Measurements from ENCODE around the gene ST3GAL4. TPM values are rescaled to one million over a fixed set of nuclear protein-coding genes. Genes with fewer than 3 reads are reported as not detected.

ST3GAL4 gene
- total RNA-seq, 6 experiments from 2014 or later: 7.0 to 25.6 (median 17.5) TPM

DNA sequence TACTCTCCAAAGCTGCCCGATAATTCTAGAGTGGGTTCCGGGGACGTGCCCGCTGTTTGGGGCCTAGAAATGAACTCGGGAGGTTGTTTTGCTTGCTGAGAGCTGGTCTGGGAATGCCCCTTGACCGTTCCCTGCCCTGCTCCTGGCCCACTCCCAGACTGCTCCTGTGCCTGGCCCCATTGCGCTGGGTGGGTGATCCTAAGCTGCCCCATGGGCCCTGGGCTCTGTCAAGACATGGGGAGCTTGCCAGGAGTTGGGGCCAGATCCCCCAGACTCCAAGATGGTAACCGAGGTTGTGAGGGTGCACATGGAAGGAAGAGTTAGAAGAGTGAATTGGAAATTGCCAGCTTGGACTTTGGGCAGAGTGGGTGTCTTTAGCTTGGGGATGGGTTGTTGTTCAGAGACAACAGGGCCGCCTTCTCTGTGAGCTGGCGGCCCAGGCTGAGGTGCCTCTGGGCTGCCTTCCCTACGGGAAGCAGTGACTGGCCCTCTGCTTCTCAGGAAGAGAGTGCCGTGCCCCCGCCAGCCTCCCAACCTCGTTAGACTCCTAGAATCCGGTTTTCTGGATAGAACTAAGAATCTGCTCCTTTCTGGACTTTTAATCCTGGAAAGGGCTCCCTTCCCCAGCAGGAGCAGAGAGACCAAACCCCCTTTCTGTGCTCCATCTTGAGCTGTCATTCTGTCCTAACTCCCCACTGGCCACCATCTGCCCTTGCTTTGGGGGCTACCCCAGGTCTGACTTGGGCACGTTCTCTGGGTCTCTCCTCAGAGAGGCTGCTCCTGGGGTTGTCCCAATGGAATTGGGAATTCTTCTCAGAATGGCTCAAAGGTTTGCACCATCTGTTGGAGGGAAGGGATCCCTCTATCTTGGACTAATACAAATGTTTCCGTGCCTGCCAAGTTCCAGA is 1.8 kb downstream of the ST3GAL4 start:
- TF ChIP-seq, protein P1, sequence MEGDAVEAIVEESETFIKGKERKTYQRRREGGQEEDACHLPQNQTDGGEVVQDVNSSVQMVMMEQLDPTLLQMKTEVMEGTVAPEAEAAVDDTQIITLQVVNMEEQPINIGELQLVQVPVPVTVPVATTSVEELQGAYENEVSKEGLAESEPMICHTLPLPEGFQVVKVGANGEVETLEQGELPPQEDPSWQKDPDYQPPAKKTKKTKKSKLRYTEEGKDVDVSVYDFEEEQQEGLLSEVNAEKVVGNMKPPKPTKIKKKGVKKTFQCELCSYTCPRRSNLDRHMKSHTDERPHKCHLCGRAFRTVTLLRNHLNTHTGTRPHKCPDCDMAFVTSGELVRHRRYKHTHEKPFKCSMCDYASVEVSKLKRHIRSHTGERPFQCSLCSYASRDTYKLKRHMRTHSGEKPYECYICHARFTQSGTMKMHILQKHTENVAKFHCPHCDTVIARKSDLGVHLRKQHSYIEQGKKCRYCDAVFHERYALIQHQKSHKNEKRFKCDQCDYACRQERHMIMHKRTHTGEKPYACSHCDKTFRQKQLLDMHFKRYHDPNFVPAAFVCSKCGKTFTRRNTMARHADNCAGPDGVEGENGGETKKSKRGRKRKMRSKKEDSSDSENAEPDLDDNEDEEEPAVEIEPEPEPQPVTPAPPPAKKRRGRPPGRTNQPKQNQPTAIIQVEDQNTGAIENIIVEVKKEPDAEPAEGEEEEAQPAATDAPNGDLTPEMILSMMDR (IDR thresholded peaks at IDR 0.05): no peak
- TF ChIP-seq POLR2A (IDR thresholded peaks at IDR 0.05): no peak
- ATAC-seq (peak; percentile 48 to 68 (median 54)), DNase-seq (peak; percentile 47 to 68 (median 63))
- Histone ChIP-seq H3K4me3 (peak overlapping the region; percentile 59 to 72 (median 61)), H3K4me1 (peaks cover 0 to 28% (median 5%) of the 10 kb centered on the region in 4 donors), H3K27me3 (no peaks in the 10 kb centered on the region), H3K27ac (peak overlapping the region; percentile 78 to 90 (median 79)), H3K36me3 (no peaks in the 10 kb centered on the region), H3K9me3 (no peaks in the 10 kb centered on the region)
- 35% methylated on average over 11 of the region's 17 CpGs for WGBS (ENCODE audit: insufficient coverage, low coverage, low lambda C conversion rate, missing lambda C conversion rate)
- intact Hi-C loops (cut with DNase I): no loop called here

DNA sequence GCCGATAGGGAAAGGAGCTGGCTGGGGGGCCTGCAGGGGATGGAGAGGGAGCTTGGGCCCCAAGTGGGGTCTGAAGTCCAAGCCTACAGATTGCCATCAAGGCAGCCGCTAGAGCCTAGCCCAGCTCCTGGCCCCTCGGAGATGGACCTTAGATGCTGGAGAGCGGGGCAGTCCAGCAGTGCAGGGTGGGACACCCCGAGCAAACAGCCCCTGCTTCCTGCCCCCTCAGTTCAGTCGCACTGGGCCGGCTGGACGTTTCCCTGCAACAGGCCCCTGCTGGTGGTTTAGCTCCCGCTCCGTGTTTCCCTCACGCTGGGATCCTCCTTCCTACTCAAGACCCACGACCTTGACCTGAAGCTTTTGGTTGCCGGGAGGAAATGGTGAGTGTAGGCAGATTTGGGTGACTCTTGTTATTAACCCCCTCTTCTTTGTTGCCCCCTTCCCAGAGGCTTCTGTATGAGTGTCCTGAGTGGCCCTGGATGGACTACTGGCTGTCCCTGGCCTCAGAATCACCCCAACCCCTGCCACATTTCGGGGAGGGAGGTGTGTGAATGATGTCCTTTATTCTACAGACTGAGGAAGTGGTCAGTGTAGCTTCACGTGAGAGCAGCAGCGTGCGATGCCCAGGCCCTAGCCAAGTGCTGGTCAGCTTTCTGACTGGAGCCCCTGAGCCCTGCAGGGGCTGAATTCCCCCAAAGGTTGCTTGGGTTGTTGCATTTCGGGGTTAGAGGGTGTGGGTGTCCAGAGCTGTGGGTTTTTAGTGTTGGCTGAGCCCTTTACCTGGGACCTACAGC is 2.7 kb downstream of the ST3GAL4 start:
- TF ChIP-seq POLR2A (IDR thresholded peaks at IDR 0.05): no peak
- TF ChIP-seq, protein P1 (IDR thresholded peaks at IDR 0.05): no peak
- no peaks in the 10 kb centered on the region for H3K27me3 ChIP-seq
- H3K9me3 ChIP-seq: no peaks in the 10 kb centered on the region
- H3K4me1 ChIP-seq: peaks cover 0 to 28% (median 5%) of the 10 kb centered on the region in 4 donors
- H3K36me3 ChIP-seq: no peaks in the 10 kb centered on the region
- intact Hi-C loops (cut with DNase I): no loop called here
- WGBS (ENCODE audit: insufficient coverage, low coverage, low lambda C conversion rate, missing lambda C conversion rate): 60% methylated on average over 10 of the region's 18 CpGs
- peak overlapping the region; percentile 7 to 90 (median 78) for H3K27ac ChIP-seq
- ATAC-seq (no peak), DNase-seq (peak in 1 of 3 donors; percentile 51)
- peak overlapping the region in 2 of 3 donors; percentile 59 to 61 for H3K4me3 ChIP-seq

DNA sequence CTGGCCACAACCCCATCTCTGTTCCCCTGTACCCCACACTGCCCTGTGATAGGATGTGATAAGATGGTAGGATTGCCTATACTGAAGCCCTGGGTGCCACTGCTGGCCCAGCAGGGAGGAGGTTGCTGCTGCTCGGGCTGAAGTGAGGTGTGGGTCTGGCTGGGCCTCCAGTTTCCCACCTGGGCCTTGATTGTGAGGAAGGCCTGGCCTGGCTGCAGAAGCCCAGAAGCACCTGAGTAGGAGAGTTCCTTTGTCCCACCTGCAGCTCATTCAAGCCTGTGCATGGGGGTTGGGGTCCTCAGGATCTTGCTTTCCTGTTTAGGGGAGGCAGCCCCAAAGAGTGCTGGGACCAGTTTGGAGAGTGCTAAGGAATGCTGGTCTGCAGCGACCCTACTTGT is 3.3 kb downstream of the ST3GAL4 start:
- no peaks in the 10 kb centered on the region for H3K36me3 ChIP-seq
- H3K4me3 ChIP-seq: no peak overlapping the region
- TF ChIP-seq, protein P1 (IDR thresholded peaks at IDR 0.05): no peak
- TF ChIP-seq POLR2A (IDR thresholded peaks at IDR 0.05): no peak
- peaks cover 0 to 28% (median 5%) of the 10 kb centered on the region in 4 donors for H3K4me1 ChIP-seq
- H3K27ac ChIP-seq: no peak overlapping the region
- intact Hi-C loops (cut with DNase I): no loop called here
- no peak for ATAC-seq
- WGBS (ENCODE audit: insufficient coverage, low coverage, low lambda C conversion rate, missing lambda C conversion rate): 100% methylated on average over 1 of the region's 2 CpGs
- peak in 1 of 3 donors; percentile 29 for DNase-seq
- no peaks in the 10 kb centered on the region for H3K27me3 ChIP-seq
- no peaks in the 10 kb centered on the region for H3K9me3 ChIP-seq

DNA sequence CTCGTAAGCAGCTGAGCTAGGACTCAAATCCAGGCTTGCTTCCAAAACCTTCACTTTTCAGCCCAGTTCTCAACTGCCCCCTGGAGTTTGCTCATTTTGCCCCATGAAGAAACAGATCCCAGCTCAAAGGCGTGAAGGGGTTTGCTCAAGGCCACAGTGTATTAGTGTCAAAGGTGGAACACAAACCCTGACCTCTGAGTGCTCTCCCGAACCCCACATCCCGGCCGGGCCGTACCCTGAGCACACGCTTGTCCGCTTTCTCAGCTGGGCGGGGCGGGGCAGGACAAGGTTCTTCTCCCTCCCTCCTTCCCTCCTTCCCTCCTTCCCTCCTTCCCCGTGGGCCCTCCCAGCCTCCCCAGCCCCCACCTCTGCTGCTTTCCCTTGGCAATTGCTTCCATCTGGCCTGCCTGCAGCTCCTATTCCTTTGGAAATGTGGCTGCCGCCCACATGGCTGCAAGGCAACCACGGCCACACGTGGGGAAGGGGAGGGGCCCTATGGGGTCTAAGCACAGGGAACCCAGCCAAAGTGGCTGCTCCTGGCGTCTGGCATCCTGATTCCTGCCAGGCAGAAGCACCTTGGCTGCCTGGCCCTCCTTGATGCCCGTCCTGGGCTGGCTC is 4.1 kb downstream of the ST3GAL4 start:
- no peak overlapping the region for H3K27ac ChIP-seq

More for the DNA sequence above, 4.1 kb downstream of the ST3GAL4 start:
- Histone ChIP-seq H3K27me3 (no peaks in the 10 kb centered on the region), H3K4me1 (peaks cover 0 to 28% (median 5%) of the 10 kb centered on the region in 4 donors), H3K36me3 (no peaks in the 10 kb centered on the region), H3K4me3 (no peak overlapping the region), H3K9me3 (no peaks in the 10 kb centered on the region)
- intact Hi-C loops (cut with DNase I): no loop called here
- no peak for ATAC-seq
- peak in 2 of 3 donors; percentile 50 to 57 for DNase-seq
- no peak for TF ChIP-seq POLR2A (IDR thresholded peaks at IDR 0.05)
- TF ChIP-seq, protein P1 (IDR thresholded peaks at IDR 0.05): no peak
- 62% methylated on average over 5 of the region's 16 CpGs for WGBS (ENCODE audit: insufficient coverage, low coverage, low lambda C conversion rate, missing lambda C conversion rate)

All from right lobe of liver (tissue), 6 donors.